OCI-LY1 (cell line): ENCODE measurements around the gene C16orf89.
"Not testable (repeated sequence)": the region's sequence is repeated elsewhere in the genome, so short reads cannot be mapped to it uniquely, and the experiment has no call there.

Experiments used
- EZH2 ChIP-seq: fragments of 200-600 bp; sonication (generic), shearing (Covaris generic); IDR thresholded peaks from 2 replicates; pipeline ENCODE4 v1.8.0; 2017; ENCODE audit warnings: borderline replicate concordance, mixed run types, mild to moderate bottlenecking, antibody characterized with exemption, low read length, moderate library complexity, mixed read lengths
- TF ChIP-seq, protein P1 (sequence below): fragments of 200-600 bp; sonication (generic), shearing (Covaris generic); IDR thresholded peaks from 2 replicates; pipeline ENCODE4 v1.5.1; 2017; ENCODE audit warnings: mild to moderate bottlenecking, antibody characterized with exemption, low read length, moderate library complexity, mixed read lengths

DNA sequence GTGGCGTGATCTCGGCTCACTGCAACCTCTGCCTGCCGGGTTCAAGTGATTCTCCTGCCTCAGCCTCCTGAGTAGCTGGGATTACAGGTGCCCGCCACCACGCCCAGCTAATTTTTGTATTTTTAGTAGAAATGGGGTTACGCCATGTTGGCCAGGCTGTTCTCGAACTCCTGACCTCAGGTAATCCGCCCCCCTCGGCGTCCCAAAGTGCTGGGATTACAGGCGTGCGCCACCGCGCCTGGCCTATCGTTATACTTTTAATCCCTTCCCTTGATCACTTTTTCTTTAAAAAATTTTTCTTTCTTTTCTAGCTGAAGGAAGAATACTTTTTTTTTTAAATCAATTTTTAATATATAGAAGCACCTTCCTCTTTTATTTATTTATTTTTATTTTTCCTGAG lies 8.0 kb upstream of the C16orf89 start:
- TF ChIP-seq, protein P1, sequence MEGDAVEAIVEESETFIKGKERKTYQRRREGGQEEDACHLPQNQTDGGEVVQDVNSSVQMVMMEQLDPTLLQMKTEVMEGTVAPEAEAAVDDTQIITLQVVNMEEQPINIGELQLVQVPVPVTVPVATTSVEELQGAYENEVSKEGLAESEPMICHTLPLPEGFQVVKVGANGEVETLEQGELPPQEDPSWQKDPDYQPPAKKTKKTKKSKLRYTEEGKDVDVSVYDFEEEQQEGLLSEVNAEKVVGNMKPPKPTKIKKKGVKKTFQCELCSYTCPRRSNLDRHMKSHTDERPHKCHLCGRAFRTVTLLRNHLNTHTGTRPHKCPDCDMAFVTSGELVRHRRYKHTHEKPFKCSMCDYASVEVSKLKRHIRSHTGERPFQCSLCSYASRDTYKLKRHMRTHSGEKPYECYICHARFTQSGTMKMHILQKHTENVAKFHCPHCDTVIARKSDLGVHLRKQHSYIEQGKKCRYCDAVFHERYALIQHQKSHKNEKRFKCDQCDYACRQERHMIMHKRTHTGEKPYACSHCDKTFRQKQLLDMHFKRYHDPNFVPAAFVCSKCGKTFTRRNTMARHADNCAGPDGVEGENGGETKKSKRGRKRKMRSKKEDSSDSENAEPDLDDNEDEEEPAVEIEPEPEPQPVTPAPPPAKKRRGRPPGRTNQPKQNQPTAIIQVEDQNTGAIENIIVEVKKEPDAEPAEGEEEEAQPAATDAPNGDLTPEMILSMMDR, result not testable (repeated sequence)
- not testable (repeated sequence) for TF ChIP-seq EZH2
